ENCODE data around the gene KMT2C. TPM values are rescaled to one million over a fixed set of nuclear protein-coding genes. Genes with fewer than 3 reads are reported as not detected.

The KMT2C gene
- polyA plus RNA-seq, 1 donor from 2014 or later, result 29.8 TPM

DNA sequence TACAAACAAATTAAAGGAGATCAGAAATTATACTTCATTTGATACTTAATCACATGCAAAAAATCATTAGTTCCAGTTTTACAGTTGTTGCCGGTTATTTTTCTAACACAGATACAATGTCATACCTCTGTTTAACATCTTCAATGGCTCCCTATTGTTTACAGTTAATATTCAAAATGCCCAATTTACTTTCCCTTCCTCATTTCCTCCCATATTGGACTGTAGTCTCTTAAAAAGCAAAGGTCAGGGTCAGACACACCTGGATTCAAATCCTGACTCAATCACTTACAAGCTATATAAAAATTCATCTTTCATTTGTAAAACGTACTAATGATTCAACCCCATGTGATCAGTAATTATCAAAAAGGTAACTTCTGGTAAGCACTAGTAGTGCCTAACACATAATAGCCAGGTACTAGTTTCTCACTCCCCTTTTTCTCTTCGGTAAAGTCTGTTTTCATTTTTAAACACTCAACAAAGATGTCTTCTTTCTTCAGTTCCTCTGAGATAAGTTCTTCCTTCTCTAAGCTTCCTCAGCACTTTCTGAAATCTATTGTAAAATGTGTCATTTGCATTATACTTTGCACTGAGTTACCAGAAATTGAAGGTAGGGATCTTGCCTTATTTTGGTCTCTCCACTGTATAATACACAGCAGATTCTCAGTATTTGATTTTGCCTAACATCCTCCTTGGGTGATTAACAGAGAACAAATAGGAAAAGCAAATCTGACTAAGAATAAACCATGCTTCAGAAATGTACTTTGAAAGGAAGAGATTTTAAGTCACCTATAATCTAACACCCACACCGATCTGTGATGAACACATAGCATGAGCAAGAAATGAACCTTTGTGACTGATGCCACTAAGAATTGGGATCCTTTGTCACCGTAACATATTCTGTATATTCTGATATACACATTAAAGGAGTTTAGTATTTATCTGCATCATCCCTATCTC, 16.1 kb downstream of the KMT2C start:
- Histone ChIP-seq H4K20me1 (ENCODE audit: insufficient read depth) (no peaks in the 10 kb centered on the region), H3K9me2 (ENCODE audit: insufficient read depth, low read length) (no peaks in the 10 kb centered on the region), H3K27ac (ENCODE audit: low read length) (no peak overlapping the region), H3K4me2 (ENCODE audit: low read length) (no peak overlapping the region), H3K4me3 (ENCODE audit: low read length) (no peak overlapping the region), H3K79me2 (replicated peaks; ENCODE audit: insufficient read depth, low read length) (peaks cover 92% of the 10 kb centered on the region), H3F3A (ENCODE audit: insufficient read depth, low read length, poor library complexity, severe bottlenecking) (no peaks in the 10 kb centered on the region), H3K36me3 (ENCODE audit: insufficient read depth, low read length) (peaks cover 5% of the 10 kb centered on the region), H3K9ac (ENCODE audit: low read length) (no peak overlapping the region), H3K27me3 (ENCODE audit: insufficient read depth, low read depth, low read length) (no peaks in the 10 kb centered on the region), H3K9me3 (ENCODE audit: low read length) (peaks cover 9% of the 10 kb centered on the region), H2AFZ (ENCODE audit: low read depth, low read length) (no peak overlapping the region)
- TF ChIP-seq EZH2 (IDR thresholded peaks at IDR 0.05; ENCODE audit: borderline replicate concordance, insufficient read depth, low read length, poor library complexity, severe bottlenecking), result no peak
- no peak for TF ChIP-seq EP300 (conservative IDR thresholded peaks at IDR 0.05; ENCODE audit: poor library complexity, severe bottlenecking)
- no peak for TF ChIP-seq SMC3 (conservative IDR thresholded peaks at IDR 0.05; ENCODE audit: poor library complexity)
- TF ChIP-seq MXI1 (conservative IDR thresholded peaks at IDR 0.05; ENCODE audit: poor library complexity, severe bottlenecking), result no peak
- TF ChIP-seq, protein P1, sequence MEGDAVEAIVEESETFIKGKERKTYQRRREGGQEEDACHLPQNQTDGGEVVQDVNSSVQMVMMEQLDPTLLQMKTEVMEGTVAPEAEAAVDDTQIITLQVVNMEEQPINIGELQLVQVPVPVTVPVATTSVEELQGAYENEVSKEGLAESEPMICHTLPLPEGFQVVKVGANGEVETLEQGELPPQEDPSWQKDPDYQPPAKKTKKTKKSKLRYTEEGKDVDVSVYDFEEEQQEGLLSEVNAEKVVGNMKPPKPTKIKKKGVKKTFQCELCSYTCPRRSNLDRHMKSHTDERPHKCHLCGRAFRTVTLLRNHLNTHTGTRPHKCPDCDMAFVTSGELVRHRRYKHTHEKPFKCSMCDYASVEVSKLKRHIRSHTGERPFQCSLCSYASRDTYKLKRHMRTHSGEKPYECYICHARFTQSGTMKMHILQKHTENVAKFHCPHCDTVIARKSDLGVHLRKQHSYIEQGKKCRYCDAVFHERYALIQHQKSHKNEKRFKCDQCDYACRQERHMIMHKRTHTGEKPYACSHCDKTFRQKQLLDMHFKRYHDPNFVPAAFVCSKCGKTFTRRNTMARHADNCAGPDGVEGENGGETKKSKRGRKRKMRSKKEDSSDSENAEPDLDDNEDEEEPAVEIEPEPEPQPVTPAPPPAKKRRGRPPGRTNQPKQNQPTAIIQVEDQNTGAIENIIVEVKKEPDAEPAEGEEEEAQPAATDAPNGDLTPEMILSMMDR (IDR thresholded peaks at IDR 0.05; ENCODE audit: poor library complexity, severe bottlenecking), result no peak
- TF ChIP-seq, protein P2, sequence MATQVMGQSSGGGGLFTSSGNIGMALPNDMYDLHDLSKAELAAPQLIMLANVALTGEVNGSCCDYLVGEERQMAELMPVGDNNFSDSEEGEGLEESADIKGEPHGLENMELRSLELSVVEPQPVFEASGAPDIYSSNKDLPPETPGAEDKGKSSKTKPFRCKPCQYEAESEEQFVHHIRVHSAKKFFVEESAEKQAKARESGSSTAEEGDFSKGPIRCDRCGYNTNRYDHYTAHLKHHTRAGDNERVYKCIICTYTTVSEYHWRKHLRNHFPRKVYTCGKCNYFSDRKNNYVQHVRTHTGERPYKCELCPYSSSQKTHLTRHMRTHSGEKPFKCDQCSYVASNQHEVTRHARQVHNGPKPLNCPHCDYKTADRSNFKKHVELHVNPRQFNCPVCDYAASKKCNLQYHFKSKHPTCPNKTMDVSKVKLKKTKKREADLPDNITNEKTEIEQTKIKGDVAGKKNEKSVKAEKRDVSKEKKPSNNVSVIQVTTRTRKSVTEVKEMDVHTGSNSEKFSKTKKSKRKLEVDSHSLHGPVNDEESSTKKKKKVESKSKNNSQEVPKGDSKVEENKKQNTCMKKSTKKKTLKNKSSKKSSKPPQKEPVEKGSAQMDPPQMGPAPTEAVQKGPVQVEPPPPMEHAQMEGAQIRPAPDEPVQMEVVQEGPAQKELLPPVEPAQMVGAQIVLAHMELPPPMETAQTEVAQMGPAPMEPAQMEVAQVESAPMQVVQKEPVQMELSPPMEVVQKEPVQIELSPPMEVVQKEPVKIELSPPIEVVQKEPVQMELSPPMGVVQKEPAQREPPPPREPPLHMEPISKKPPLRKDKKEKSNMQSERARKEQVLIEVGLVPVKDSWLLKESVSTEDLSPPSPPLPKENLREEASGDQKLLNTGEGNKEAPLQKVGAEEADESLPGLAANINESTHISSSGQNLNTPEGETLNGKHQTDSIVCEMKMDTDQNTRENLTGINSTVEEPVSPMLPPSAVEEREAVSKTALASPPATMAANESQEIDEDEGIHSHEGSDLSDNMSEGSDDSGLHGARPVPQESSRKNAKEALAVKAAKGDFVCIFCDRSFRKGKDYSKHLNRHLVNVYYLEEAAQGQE (IDR thresholded peaks at IDR 0.05; ENCODE audit: borderline replicate concordance), result no peak
- TF ChIP-seq TAF1 (IDR thresholded peaks at IDR 0.05; ENCODE audit: low read depth), result no peak
- TF ChIP-seq POLR2AphosphoS5 (IDR thresholded peaks at IDR 0.05), result no peak
- no peak for TF ChIP-seq RAD21 (conservative IDR thresholded peaks at IDR 0.05)

DNA sequence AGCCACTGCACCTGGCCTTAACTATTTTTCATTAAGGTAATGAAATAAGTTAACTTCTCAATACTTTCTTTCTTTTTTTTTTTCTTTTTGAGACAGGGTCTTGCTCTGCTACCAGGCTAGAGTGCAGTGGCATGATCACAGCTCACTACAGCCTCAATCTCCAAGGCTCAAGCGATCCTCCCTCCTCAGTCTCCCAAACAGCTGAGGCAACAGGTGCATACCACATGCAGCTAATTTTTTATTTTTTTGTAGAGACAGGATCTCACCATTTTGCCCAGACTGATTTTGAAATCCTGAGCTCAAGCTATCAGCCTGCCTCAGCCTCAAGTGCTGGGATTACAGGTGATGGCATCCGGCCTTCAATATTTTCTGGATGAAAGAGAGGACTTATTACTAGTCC, 21.0 kb downstream of the KMT2C start:
- H3K27me3 ChIP-seq (ENCODE audit: insufficient read depth, low read depth, low read length), result no peaks in the 10 kb centered on the region
- no peaks in the 10 kb centered on the region for H3K9me2 ChIP-seq (ENCODE audit: insufficient read depth, low read length)
- H3K36me3 ChIP-seq (ENCODE audit: insufficient read depth, low read length), result no peaks in the 10 kb centered on the region
- no peak overlapping the region for H2AFZ ChIP-seq (ENCODE audit: low read depth, low read length)
- no peak overlapping the region for H3K4me2 ChIP-seq (ENCODE audit: low read length)
- no peaks in the 10 kb centered on the region for H3F3A ChIP-seq (ENCODE audit: insufficient read depth, low read length, poor library complexity, severe bottlenecking)
- no peak overlapping the region for H3K9ac ChIP-seq (ENCODE audit: low read length)
- H3K27ac ChIP-seq (ENCODE audit: low read length), result no peak overlapping the region
- no peak overlapping the region for H3K4me3 ChIP-seq (ENCODE audit: low read length)
- H4K20me1 ChIP-seq (ENCODE audit: insufficient read depth), result no peaks in the 10 kb centered on the region
- H3K9me3 ChIP-seq (ENCODE audit: low read length), result no peaks in the 10 kb centered on the region
- TF ChIP-seq POLR2AphosphoS5 (IDR thresholded peaks at IDR 0.05), result no peak
- no peak for TF ChIP-seq TAF1 (IDR thresholded peaks at IDR 0.05; ENCODE audit: low read depth)
- TF ChIP-seq MXI1 (conservative IDR thresholded peaks at IDR 0.05; ENCODE audit: poor library complexity, severe bottlenecking), result no peak
- TF ChIP-seq EP300 (conservative IDR thresholded peaks at IDR 0.05; ENCODE audit: poor library complexity, severe bottlenecking), result no peak
- no peak for TF ChIP-seq RAD21 (conservative IDR thresholded peaks at IDR 0.05)
- TF ChIP-seq, protein P2 (IDR thresholded peaks at IDR 0.05; ENCODE audit: borderline replicate concordance), result no peak
- TF ChIP-seq, protein P1 (IDR thresholded peaks at IDR 0.05; ENCODE audit: poor library complexity, severe bottlenecking), result no peak
- no peak for TF ChIP-seq SMC3 (conservative IDR thresholded peaks at IDR 0.05; ENCODE audit: poor library complexity)
- no peak for TF ChIP-seq EZH2 (IDR thresholded peaks at IDR 0.05; ENCODE audit: borderline replicate concordance, insufficient read depth, low read length, poor library complexity, severe bottlenecking)
- H3K79me2 ChIP-seq (replicated peaks; ENCODE audit: insufficient read depth, low read length), result peaks cover 75% of the 10 kb centered on the region
